HG02588 (cell line): ENCODE results near the gene C2orf72.

Experiments
- ATAC-seq: cut with Tn5 transposase; IDR thresholded peaks from one replicate; pipeline ENCODE4 v1.9.1; 2021; ENCODE audit warnings: mild to moderate bottlenecking, moderate library complexity; ENCODE audit not compliant: unreplicated experiment

Gene C2orf72

DNA sequence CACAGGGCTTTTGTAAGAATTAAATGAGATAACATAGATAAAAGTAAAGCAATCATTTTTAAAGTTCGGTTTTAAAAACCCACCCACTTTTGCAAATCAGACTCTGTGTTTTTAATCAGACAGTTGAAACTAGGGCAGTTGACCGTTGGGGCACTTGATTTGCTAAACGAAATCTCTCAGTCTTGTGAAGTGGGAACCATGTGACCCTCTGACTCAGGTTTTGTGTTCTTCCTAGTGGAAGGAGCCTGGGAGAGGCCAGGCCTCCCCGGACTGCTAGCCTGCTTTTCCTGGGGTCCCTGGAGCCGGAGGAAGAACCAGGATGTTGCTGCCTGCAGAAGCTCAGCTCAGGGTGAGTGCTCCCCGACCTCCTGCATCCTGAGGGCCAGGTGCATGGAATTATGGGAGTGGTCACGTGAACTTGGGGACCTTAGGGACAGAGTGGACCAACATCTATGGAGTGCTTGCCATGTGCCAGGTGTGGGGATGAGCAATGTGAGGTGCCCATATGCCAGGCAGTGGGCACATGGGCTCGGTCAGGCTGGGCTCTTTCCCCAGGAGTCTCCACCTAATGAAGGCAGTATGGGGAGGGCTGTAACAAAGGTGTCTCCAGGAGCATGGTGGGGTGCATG, 3.9 kb downstream of the C2orf72 start:
- no peak for ATAC-seq

DNA sequence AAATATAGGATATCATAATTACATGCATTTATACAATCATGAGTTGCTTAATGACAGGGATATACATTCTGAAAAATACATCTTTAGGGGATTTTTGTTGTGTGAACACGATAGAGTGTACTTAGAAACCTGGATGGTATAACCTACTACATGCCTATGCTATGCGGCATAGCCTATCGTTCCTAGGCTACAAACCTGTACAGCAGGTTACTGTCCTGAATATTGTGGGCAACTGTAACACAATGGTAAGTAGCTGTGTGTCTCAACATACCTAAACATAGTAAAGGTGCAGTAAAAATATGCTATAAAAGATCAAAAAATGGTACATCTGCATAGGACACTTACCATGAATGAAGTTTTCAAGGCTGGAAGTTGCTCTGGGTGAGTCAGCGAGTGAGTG, 6.5 kb downstream of the C2orf72 start:
- ATAC-seq = no peak

DNA sequence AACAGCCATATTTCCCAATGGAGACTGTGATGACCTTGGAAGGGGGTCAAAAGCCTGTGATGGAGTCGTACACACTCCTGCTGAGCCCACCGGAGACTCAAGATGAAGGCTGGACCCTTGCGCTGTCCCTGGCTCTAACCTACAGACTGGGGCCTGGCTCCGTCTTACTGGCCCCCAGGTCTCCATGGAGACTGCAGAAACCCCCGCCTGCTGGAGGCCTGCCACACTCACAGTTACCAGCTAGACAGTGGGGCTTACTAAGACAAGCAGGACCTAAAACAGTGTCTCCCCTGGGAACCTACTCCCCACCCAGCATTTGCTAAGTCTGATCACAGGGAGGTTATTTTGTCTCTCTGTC, 9.6 kb downstream of the C2orf72 start:
- ATAC-seq = no peak

DNA sequence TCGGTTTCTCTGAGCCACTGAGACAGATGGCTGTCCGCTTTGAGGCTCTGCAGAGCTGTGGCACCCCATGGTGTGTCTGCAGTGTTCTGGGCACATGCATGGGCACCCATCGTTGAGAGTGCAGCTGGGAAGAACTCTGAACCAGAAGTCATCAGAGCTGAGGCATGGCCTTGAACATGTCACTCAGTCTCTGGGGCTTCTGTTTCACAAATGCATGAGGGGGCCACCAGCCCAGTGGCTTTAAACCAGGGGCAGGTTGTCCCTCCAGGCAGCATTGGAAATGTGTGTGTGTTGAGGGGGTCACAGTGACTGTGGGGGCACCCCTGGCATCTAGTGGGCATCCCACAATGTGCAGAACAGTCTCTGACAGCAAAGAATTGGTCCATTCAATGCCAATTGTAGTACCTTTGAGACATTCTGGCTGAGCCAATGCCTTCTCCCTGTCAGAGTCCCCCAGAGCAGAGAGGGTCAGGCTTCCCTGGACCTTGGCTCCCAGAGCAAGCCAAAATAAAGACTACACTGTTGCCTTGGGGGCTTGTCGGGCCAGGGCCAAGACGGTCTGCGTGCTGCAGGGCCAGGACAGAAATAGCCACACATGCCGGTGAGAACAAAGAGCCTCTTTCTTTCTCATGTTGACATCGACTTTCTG, 10.1 kb downstream of the C2orf72 start:
- ATAC-seq = no peak

DNA sequence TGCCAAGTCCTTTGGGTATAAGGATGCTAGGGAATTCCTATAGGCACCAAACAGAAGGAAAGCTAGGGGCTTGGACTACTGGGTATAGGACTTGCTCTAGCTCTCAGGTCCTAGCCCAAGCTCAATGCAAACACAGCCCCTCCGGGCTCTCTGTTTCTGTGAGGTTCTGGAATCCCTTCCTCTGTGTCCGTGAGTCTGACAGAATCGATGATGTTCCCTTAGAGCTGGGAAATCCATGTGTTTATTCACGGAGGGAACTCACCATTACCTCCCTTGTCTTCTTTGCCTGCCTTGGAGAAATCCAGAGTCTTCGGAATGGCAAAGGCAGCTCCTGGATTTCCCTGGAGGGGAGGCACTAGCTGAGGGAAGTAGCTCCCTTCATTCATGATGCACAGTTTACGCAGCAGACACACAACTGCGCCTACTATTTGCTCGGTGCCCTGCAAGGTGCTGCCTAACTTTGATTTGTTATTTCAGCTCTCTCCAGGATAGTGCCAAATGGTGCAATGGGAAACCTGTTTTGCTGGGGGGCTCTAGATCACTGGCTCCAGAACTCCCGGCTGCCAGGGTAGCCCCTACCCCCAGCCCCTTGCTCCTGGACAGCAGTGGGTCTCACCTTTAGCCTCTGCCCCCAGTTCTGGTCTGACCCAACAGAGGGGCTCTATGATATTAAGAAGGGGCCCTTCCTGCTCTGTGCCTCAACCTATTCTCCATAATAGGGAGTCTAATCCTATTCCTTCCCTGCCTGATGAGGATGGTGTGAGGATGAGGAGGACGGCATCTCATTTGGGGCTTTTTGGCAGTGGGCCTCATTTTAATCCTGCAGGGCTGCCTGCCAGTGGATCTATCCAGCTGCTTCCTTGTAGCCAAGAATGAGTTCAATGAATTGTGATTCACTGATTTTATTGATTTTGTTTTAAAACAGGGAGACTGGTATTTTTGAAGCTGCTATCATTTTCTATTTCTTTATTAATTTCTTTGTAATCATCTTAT, 10.9 kb downstream of the C2orf72 start:
- no peak for ATAC-seq

DNA sequence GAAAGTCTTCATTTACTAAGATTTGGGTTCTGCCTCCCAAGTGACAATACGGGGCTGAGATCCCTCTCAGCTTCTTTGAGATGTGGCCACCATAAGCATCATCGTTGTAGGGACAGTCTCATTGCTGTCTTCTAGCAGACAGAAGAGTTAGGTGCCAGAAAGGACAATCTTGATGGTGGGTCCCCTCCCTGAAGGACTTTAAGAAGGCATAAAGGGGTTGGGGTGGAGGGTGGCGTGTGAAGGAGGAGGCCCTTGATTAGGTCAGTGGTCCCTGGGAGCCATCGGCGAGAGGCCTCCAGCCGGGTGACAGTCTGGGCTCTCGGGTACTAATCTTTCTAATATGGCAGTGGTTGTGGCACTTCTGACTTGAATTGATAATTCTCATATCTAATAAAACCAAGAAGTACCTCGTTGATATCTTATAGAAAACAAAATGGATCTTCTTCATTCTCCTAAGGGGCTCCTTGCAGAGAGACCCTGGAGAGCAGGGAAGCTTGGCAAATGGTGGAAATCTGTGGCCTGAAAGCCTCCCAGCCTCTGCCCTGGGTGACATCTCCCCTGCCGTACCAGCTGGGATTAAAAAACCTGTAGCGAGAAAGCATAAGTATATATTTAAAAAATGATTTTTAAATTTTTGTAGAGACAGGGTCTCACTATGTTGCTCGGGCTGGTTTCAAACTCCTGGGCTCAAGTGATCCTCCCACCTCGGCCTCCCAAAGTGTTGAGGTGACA, 12.1 kb downstream of the C2orf72 start:
- no peak for ATAC-seq

DNA sequence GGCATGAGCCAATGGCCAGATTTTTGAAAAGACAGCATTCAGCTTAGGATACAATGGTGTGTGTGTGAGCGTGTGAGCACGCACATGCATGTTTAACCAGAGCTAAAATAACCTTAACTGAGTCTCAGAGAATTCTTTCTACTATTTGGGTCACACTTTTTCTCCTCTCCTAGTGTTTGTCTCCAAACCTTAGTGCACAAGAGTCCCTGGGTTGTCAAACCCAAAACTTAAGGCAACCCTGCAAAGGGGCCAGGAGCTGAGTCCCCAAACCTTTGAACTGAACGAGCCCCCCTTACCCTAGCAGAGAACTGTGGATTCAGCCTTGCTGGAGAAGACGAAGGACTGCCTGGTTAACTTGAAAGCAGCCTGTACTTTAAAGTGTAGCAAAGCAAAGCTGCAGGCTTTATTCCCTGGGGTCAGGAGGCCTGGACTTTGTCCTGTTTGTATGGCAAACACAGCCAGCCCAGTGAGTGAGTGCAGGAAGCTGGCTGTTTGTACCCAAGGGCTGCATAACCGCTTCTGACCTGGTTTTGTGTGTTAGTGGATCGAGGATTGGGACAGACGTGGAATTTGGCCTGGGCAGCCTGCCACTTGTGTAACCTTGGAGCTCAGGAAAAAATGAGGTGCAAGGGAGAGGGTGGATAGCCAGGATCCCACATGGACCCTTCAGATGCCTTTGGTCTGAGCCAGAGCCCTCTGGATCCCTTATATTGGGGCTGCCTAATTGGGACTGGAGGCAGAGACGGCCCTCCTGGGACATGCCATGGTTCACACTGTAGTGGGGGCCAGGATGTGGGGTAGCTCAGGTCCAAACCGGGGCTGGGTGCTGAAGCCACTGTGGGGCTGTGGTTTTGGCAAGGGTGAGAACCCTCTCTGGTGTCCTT, 12.9 kb downstream of the C2orf72 start:
- no peak for ATAC-seq

DNA sequence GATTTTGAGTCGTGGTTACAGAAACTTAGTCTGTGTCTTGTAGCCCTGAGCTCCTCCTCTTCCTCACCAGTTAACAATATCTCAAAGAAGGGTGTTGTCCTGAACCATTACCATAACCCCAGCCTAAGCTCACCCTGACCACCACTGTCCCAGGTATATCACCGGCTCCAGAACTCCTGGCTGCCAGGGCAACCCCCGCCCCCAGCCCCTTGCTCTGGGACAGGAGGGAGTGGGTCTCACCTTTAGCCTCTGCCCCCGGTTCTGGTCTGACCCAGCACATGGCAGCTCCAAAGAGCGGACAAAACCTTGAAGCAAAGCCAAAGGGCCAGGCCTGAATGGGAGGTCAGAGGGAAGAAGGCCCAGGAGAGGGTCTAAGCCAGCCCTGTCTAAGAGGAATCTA, 13.8 kb downstream of the C2orf72 start:
- no peak for ATAC-seq

DNA sequence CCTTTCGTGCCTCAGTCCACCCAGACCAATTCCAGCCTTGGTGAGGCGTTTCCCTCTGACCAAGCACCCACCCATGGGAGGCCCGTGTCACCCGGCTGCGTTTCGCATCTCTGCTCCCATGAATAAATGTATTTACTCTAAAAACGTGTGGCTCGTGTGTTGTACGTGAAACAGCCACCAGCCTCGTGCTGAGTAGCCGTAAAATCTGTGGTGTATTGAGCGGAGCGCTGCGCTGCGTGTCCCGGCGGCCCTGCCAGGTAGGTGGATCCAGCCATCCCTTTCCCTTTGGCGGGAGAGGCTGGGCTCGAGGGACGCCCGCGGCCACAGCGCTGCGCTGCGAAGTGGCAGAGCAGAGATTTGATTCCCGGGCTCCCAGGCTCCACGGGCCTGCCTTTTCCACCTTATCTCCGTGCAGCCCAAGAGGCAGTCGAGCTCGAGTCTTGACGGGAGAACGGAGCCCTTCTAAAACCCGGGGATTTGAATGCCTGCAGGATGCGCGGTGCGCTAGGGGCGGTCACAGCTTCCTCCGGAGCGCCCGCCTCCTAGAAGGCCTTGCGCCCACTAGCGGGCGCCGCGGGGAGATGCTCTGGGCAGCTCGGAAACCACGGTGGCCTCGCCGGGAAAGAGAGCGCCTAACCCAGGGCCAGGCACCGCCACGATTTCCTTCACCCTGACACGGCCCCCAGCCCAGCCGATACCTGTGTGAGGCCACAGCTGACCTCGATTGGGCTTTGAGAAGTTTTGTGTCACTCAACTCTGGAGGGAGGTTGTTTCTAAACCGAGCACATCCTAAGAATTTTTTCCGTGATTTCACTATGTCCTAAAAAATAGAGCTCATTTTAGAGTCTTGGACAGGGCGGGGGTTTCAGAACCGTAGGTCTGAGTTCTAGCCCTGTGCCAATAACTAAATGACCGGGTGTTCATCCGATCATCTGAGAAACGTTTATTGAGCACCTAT, 15.4 kb downstream of the C2orf72 start:
- peak; percentile 61 for ATAC-seq

DNA sequence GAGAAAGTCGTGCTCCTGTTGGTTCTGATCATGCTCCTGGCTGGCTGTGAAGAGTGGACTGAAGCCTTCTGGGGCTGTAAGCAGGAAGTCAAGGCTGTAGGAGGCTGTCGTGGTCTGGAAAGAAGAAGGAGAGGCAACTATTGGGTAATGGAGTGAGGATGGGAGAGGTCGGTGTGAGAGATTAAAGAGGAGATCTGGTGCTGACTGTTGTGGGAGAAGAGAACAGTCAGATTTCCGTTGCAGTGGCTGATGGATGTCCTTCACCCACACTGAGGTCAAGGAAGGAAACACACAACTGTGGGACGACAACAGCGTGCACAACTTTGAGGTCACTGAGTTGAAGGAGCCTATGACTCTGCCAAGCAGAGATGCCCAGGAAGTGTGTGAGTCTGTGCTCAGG, 16.5 kb downstream of the C2orf72 start:
- ATAC-seq = no peak

DNA sequence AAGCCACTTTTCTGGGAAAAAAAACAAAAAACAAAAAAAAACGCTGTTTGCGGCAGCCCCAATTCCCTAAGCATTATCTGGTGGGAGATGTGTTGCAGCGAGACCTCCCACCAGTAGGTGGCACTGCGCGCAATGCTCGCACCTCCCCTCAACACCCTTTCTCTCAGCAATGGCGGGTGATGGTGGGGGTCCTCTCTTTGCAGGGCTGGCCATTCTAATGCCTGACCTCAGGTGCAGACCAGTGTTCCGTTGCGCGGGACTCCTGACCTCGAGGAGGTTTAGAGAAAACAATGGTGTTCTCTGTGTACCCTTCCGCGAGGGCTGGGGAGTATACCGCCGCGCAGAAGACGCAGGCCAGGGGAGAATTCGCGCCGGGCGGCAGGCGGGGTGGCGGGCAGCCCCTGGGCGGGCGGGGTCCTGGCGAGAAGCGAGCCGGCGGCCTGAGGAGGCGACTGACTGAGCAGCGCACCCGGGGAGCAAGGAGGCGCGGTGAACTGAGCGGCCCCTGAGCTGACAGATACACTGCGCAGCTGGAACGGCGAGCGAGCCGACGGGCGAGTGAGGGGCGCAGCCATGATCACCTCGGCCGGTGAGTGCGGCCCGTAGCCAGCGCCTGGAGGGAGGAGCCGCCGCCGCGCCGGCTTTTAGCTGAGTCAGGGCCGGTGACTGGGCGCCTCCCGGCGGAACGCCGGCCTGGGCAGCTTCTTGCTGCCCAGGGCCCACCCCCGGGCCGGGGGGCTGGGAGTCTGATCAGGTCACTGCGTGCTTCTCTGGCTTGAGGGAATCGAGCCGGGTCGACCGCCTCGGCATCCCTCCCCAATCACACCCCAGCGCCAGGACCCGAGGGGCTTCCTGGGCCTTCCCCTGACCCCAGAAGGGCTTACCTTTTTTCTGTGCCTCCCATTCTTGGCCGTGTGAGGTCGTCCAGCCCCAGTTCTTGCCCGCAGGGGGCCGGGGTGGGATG, 19.4 kb downstream of the C2orf72 start, which contains the start of gene PSMD1:
TSS of gene PSMD1 (plus strand) at position 415 of the 964 bp plus-strand sequence. CDS start at position 574, 159 bp downstream.
- ATAC-seq = peak; percentile 72

DNA sequence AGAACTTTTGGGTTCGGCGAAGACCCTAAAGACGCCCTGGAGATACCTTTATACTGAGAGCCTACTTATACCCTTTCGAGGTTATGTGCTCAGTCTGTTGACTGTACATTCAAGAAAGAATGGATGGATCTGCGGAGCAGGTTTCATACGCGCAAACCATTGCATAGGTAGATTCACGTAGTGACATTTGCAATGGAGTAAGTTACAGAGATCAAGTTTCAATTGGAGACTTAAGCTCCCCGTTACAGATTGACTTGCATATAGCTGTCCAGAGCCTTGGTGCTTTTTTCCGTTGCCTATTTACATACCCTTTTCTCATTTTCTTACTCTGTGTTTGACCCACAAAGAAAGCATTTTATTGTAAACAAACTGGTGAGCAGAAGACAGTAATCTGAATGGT, 20.3 kb downstream of the C2orf72 start:
- no peak for ATAC-seq

DNA sequence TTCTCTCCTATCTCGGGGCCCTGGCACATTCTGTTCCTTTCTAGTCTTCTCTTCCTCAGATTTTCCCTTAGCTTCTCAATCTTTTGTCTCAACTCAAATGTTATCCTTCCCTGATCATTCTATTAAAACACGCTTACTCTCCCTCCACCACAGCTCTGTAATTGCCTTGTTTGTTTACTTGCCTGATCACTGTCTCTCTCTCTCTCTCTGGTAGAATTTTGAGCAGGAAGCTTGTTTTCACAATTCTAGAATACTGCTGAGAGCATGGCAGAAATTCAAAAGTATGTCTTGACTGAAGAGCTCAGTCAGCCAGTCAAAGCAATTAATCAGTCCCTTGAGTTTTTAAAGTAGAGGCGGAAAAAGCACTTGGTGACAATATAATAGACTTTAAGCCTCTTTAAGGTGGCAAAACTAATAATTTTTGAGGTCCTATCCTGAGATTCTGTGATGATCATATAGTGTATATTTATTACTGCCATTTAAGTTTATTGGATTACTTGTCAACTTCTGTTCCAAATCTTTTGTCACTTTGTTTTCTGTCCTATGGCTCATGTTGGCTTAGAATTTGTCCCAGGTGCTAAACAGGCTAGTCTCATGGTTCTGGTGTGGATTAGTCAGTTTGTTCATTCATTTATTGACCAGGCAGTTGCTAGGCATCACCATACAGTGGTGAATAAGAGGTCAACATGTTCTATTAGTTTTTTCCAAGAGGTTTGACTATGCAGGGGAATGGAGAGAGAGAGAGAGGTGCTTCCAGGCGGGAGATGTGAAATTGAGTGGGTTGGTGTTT, 21.6 kb downstream of the C2orf72 start:
- no peak for ATAC-seq

DNA sequence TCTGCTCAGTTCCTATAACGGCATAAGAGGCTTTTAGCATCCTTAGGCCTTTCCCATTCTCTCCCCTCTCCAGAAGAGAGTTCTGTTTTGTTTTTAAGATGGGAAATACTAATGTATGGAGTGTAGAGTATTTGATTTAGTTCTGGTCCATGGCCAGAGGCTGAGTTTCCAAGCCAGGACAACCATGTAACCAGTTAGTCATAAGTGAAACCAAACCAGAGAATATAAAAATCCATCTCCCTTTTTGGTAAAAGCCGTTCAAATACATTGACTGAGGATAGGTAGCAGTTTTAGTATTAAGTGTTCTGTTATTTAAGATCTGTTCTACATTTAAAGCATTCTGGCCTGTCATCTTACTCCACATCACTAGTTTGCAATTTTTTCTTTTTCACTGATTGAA, 22.4 kb downstream of the C2orf72 start:
- no peak for ATAC-seq

DNA sequence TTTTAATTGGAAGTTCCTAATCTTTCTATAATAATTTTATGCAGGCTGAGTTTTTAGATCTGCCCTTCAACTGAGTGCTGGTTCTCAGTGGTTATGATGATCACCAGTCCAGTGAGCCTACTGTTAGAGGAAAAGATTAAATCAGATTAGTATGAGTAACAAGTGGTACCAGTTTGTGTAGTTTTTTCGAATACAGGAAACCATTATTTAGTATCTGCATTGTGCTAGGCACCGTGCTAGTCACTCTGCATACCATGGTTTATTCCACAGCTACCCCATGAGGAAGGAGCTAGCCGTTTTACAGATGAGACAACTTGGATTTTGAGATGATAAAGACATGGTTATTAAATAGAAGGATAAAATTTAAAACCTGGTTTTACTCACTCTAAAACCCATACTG, 25.5 kb downstream of the C2orf72 start:
- ATAC-seq = no peak

DNA sequence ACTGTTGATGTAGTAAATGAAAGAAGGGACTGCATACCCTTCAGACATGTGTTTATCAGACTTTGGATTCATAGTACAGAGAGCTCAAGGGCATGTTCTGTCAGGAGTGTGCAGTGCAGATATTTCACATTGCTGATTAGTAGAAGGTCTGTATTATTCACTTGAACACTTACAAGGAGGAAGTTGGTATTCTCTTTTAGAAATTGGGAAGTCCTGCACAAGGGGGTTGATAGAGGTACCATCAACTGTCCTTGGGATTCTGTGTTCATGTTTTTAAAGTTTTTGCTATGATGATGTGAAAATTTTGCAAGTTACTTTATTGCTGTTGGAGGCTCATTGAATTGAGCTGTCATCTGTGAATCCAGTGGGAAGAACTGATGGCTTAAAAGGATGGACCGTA, 26.0 kb downstream of the C2orf72 start:
- ATAC-seq = no peak

DNA sequence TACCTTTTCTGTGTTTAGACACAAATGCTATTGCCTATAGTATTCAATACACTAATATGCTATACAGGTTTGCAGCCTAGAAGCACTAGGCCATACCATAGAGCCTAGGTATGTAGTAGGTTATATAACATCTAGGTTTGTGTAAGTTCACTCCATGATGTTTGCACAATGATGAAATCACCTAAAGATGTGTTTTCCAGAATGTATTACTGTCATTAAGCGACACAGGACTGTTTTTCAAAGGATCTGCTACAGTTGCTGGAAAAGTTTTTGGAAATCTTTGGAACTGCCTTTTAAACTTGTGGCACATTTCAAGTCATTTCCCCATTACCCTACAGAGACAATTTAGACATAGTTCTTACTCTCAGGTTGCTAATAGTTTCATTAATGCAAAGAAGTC, 28.6 kb downstream of the C2orf72 start:
- ATAC-seq = no peak
